HepG2 (cell line): ENCODE measurements around the gene UBL5. TPM values are rescaled to one million over a fixed set of nuclear protein-coding genes. Genes with fewer than 3 reads are reported as not detected.

ENCODE experiments used
- HOXA7 ChIP-seq: sonication (generic); formaldehyde crosslinking; IDR thresholded peaks from 2 replicates; pipeline ENCODE4 v1.8.1; 2022; ENCODE audit warnings: mild to moderate bottlenecking, missing genetic modification reagents, moderate library complexity
- KDM1A ChIP-seq: IDR thresholded peaks from 2 replicates; pipeline ENCODE4 v1.6.1; 2016; ENCODE audit warnings: missing compliant biosample characterization
- NFKB2 ChIP-seq: sonication (generic); formaldehyde crosslinking; IDR thresholded peaks from 2 replicates; pipeline ENCODE4 v1.4.0; 2020; ENCODE audit warnings: missing genetic modification reagents, borderline replicate concordance
- PHF5A ChIP-seq: IDR thresholded peaks from one replicate; pipeline ENCODE4 v1.6.1; 2018; ENCODE audit warnings: low read depth, missing genetic modification reagents; ENCODE audit not compliant: unreplicated experiment
- RXRA ChIP-seq: sonication (generic); formaldehyde crosslinking; IDR thresholded peaks from 2 replicates; pipeline ENCODE4 v1.5.1; 2020; ENCODE audit warnings: missing genetic modification reagents
- TBX2 ChIP-seq: sonication (generic); formaldehyde crosslinking; IDR thresholded peaks from 2 replicates; pipeline ENCODE4 v1.5.0; 2020; ENCODE audit warnings: missing genetic modification reagents, mild to moderate bottlenecking, borderline replicate concordance
- ZFP36L2 ChIP-seq: sonication (generic); formaldehyde crosslinking; IDR thresholded peaks from 2 replicates; pipeline ENCODE4 v1.4.0; 2020; ENCODE audit warnings: missing genetic modification reagents
- ZFP37 ChIP-seq: sonication (generic); formaldehyde crosslinking; IDR thresholded peaks from 2 replicates; pipeline ENCODE4 v1.4.0; 2020; ENCODE audit warnings: missing genetic modification reagents, borderline replicate concordance
- ZNF207 ChIP-seq: fragments of 450-650 bp; IDR thresholded peaks from 2 replicates; pipeline ENCODE4 v1.6.1; 2016; ENCODE audit warnings: antibody characterized with exemption, borderline replicate concordance
- ZNF569 ChIP-seq: sonication (generic); formaldehyde crosslinking; IDR thresholded peaks from 2 replicates; pipeline ENCODE4 v1.5.0; 2020; ENCODE audit warnings: mild to moderate bottlenecking, missing genetic modification reagents, moderate library complexity, borderline replicate concordance
- ZSCAN25 ChIP-seq: sonication (generic); formaldehyde crosslinking; IDR thresholded peaks from 2 replicates; pipeline ENCODE4 v1.8.0; 2022; ENCODE audit warnings: mild to moderate bottlenecking, missing genetic modification reagents
- polyA plus RNA-seq, 8 experiments: library from polyadenylated mRNA; depleted of rRNA in 3 of 8; stranded (reverse) in 7 of 8; unstranded in 1 of 8; fragments of >200 nt; fragmentation: Illumina TruSeq in 4 of 8; extraction: Trizol in 4 of 8; gene quantifications; 2 replicates each; pipeline versions ENCODE4 v1.2.1 to v1.2.3, GENCODE V29; 2011 to 2016; ENCODE audit warnings: low read depth in 4 of 8, missing spikeins in 1 of 8, mixed read lengths in 1 of 8; ENCODE audit not compliant: insufficient read depth in 1 of 8
- total RNA-seq, 5 experiments: library from RNA; depleted of rRNA; stranded (reverse); fragments of >200 nt; fragmentation: Illumina TruSeq; extraction: Trizol; gene quantifications; 2 replicates each; pipeline ENCODE4 v1.2.3, GENCODE V29; 2016; ENCODE audit warnings: low read depth in 1 of 5
- TF ChIP-seq, protein P1 (sequence below): sonication (generic); formaldehyde crosslinking; IDR thresholded peaks from 2 replicates; pipeline ENCODE4 v1.4.0; 2020; ENCODE audit warnings: missing genetic modification reagents
- TF ChIP-seq, protein P2 (sequence below): sonication (generic); formaldehyde crosslinking; IDR thresholded peaks from 2 replicates; pipeline ENCODE4 v1.4.0; 2020; ENCODE audit warnings: mild to moderate bottlenecking, low read depth, missing genetic modification reagents
- TF ChIP-seq, protein P3 (sequence below): sonication (generic); formaldehyde crosslinking; IDR thresholded peaks from 2 replicates; pipeline ENCODE4 v1.8.1; 2023; ENCODE audit warnings: mild to moderate bottlenecking, inconsistent platforms, moderate library complexity, missing genetic modification reagents, borderline replicate concordance
- TF ChIP-seq, protein P4 (sequence below): fragments of 450-650 bp; IDR thresholded peaks from 2 replicates; pipeline ENCODE4 v1.6.1; 2016
- TF ChIP-seq, protein P5 (sequence below): sonication (generic); formaldehyde crosslinking; conservative IDR thresholded peaks from 2 replicates; pipeline ENCODE4 v1.4.0; 2020; ENCODE audit warnings: missing genetic modification reagents
- TF ChIP-seq, protein P6 (sequence below): sonication (generic); formaldehyde crosslinking; IDR thresholded peaks from 2 replicates; pipeline ENCODE4 v1.4.0; 2020; ENCODE audit warnings: mild to moderate bottlenecking, missing genetic modification reagents
- TF ChIP-seq, protein P7 (sequence below): sonication (generic); formaldehyde crosslinking; IDR thresholded peaks from 2 replicates; pipeline ENCODE4 v1.5.0; 2020; ENCODE audit warnings: missing genetic modification reagents
- TF ChIP-seq, protein P8 (sequence below): sonication (generic); formaldehyde crosslinking; IDR thresholded peaks from 2 replicates; pipeline ENCODE4 v1.4.0; 2020; ENCODE audit warnings: missing genetic modification reagents

UBL5 gene
- total and polyA plus RNA-seq, 2 of the 13 experiments (the other 11 are each of a cell fraction or from before 2014, with no cell fraction given) = 373 to 487 TPM

DNA sequence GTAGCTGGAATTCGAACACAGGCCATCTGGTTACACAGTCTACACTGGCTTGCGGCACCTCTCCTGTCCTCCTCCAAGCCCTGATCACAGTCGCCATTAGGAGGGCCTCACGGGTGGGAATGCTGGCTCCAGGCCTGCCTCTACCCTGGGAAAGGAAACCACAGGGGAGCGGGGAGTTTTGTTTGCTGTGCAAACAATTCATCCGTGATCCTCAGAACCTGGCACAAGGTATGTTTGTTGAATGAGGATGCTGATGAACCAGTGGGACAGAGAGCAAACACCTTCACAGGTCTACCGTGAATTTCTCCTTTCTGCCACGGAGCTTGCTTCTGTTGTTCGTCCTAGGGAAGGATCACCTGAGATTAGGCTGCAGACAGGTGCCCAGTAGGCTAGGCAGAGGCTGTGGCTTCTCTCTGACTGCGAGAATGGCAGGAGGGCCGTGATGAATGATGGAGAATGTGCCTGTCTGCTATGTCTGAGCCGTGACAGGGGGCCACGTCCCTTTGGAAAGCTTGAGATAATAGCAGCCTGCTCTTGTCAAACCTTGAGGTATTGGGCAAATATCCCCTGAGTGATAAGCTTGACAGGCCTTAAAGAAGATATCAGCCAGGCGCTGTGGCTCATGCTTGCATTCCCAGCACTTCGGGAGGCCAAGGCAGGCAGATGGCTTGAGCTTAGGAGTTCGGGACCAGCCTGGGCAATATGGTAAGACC lies 44.1 kb downstream of the UBL5 start (continued):
- TF ChIP-seq RXRA (CRISPR knock-in tag) = 0 out of 2 replicates have a peak, but pooled peaks have one; percentile 14
- TF ChIP-seq, protein P1, sequence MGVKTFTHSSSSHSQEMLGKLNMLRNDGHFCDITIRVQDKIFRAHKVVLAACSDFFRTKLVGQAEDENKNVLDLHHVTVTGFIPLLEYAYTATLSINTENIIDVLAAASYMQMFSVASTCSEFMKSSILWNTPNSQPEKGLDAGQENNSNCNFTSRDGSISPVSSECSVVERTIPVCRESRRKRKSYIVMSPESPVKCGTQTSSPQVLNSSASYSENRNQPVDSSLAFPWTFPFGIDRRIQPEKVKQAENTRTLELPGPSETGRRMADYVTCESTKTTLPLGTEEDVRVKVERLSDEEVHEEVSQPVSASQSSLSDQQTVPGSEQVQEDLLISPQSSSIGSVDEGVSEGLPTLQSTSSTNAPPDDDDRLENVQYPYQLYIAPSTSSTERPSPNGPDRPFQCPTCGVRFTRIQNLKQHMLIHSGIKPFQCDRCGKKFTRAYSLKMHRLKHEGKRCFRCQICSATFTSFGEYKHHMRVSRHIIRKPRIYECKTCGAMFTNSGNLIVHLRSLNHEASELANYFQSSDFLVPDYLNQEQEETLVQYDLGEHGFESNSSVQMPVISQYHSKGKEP = no peak
- TF ChIP-seq, protein P2, sequence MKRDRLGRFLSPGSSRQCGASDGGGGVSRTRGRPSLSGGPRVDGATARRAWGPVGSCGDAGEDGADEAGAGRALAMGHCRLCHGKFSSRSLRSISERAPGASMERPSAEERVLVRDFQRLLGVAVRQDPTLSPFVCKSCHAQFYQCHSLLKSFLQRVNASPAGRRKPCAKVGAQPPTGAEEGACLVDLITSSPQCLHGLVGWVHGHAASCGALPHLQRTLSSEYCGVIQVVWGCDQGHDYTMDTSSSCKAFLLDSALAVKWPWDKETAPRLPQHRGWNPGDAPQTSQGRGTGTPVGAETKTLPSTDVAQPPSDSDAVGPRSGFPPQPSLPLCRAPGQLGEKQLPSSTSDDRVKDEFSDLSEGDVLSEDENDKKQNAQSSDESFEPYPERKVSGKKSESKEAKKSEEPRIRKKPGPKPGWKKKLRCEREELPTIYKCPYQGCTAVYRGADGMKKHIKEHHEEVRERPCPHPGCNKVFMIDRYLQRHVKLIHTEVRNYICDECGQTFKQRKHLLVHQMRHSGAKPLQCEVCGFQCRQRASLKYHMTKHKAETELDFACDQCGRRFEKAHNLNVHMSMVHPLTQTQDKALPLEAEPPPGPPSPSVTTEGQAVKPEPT (CRISPR knock-in tag) = no peak
- TF ChIP-seq ZNF207 = no peak
- TF ChIP-seq, protein P3, sequence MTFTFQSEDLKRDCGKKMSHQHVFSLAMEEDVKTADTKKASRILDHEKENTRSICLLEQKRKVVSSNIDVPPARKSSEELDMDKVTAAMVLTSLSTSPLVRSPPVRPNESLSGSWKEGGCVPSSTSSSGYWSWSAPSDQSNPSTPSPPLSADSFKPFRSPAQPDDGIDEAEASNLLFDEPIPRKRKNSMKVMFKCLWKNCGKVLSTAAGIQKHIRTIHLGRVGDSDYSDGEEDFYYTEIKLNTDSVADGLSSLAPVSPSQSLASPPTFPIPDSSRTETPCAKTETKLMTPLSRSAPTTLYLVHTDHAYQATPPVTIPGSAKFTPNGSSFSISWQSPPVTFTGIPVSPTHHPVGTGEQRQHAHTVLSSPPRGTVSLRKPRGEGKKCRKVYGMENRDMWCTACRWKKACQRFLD (CRISPR knock-in tag) = no peak
- TF ChIP-seq, protein P4, sequence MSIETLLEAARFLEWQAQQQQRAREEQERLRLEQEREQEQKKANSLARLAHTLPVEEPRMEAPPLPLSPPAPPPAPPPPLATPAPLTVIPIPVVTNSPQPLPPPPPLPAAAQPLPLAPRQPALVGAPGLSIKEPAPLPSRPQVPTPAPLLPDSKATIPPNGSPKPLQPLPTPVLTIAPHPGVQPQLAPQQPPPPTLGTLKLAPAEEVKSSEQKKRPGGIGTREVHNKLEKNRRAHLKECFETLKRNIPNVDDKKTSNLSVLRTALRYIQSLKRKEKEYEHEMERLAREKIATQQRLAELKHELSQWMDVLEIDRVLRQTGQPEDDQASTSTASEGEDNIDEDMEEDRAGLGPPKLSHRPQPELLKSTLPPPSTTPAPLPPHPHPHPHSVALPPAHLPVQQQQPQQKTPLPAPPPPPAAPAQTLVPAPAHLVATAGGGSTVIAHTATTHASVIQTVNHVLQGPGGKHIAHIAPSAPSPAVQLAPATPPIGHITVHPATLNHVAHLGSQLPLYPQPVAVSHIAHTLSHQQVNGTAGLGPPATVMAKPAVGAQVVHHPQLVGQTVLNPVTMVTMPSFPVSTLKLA = no peak
- TF ChIP-seq TBX2 (CRISPR knock-in tag) = peak; percentile 42; the same call in 1 of the 2 replicates
- no peak for TF ChIP-seq ZSCAN25 (CRISPR knock-in tag)
- TF ChIP-seq, protein P5, sequence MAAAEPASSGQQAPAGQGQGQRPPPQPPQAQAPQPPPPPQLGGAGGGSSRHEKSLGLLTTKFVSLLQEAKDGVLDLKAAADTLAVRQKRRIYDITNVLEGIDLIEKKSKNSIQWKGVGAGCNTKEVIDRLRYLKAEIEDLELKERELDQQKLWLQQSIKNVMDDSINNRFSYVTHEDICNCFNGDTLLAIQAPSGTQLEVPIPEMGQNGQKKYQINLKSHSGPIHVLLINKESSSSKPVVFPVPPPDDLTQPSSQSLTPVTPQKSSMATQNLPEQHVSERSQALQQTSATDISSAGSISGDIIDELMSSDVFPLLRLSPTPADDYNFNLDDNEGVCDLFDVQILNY = no peak
- no peak for TF ChIP-seq ZFP37 (CRISPR knock-in tag)
- TF ChIP-seq NFKB2 (CRISPR knock-in tag) = 0 out of 2 replicates have a peak, but pooled peaks have one; percentile 2
- 0 out of 2 replicates have a peak, but pooled peaks have one; percentile 41 for TF ChIP-seq KDM1A (CRISPR knock-in tag)
- no peak for TF ChIP-seq PHF5A
- TF ChIP-seq, protein P6, sequence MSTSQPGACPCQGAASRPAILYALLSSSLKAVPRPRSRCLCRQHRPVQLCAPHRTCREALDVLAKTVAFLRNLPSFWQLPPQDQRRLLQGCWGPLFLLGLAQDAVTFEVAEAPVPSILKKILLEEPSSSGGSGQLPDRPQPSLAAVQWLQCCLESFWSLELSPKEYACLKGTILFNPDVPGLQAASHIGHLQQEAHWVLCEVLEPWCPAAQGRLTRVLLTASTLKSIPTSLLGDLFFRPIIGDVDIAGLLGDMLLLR = no peak
- no peak for TF ChIP-seq HOXA7 (CRISPR knock-in tag)
- TF ChIP-seq ZFP36L2 (CRISPR knock-in tag) = no peak
- TF ChIP-seq, protein P7, sequence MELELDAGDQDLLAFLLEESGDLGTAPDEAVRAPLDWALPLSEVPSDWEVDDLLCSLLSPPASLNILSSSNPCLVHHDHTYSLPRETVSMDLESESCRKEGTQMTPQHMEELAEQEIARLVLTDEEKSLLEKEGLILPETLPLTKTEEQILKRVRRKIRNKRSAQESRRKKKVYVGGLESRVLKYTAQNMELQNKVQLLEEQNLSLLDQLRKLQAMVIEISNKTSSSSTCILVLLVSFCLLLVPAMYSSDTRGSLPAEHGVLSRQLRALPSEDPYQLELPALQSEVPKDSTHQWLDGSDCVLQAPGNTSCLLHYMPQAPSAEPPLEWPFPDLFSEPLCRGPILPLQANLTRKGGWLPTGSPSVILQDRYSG (CRISPR knock-in tag) = no peak
- no peak for TF ChIP-seq ZNF569 (CRISPR knock-in tag)
- TF ChIP-seq, protein P8, sequence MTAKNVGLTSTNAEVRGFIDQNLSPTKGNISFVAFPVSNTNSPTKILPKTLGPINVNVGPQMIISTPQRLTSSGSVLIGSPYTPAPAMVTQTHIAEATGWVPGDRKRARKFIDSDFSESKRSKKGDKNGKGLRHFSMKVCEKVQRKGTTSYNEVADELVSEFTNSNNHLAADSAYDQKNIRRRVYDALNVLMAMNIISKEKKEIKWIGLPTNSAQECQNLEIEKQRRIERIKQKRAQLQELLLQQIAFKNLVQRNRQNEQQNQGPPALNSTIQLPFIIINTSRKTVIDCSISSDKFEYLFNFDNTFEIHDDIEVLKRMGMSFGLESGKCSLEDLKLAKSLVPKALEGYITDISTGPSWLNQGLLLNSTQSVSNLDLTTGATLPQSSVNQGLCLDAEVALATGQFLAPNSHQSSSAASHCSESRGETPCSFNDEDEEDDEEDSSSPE = peak; percentile 34; the same call in 1 of the 2 replicates
